Measurements from ENCODE around the gene SRGAP2C.
A peak's percentile ranks its signal among the peaks of the same experiment; 100 is the strongest.
"Not testable (repeated sequence)": the region's sequence is repeated elsewhere in the genome, so short reads cannot be mapped to it uniquely, and the experiment has no call there.

The SRGAP2C gene

GRCh38 chr1:121400108-121400507 lies 215.3 kb downstream of the SRGAP2C start:
- H3K36me3 ChIP-seq (ENCODE audit: control insufficient read depth in 4 of 4, insufficient read depth in 4 of 4, low read length in 3 of 4); POLR2A ChIA-PET; H3K4me1 ChIP-seq (ENCODE audit: control extremely low read depth in 1 of 4, control insufficient read depth in 4 of 4, insufficient read depth in 4 of 4, low read length in 3 of 4); H3K27me3 ChIP-seq (replicated peaks in 2 of 5; ENCODE audit: control insufficient read depth in 4 of 5, insufficient read depth in 5 of 5, low read length in 4 of 5); H3K9me3 ChIP-seq (ENCODE audit: control extremely low read depth in 1 of 5, control insufficient read depth in 4 of 5, insufficient read depth in 2 of 5, low read depth in 1 of 5, low read length in 4 of 5); H3K27ac ChIP-seq (ENCODE audit: insufficient read depth in 1 of 2, low read depth in 1 of 2, low read length in 2 of 2, poor library complexity in 1 of 2, severe bottlenecking in 2 of 2); H3K4me3 ChIP-seq (ENCODE audit: control insufficient read depth in 1 of 7, extremely low read depth in 1 of 7, insufficient read depth in 4 of 7, low read depth in 2 of 7, low read length in 6 of 7); CTCF ChIA-PET: not testable (repeated sequence)
- DNase-seq, result peak in 1 of 3 donors; percentile 22
- 96% methylated on average over 3 of the region's 3 CpGs for WGBS (ENCODE audit: insufficient coverage)

GRCh38 chr1:121400541-121401310 lies 216.0 kb downstream of the SRGAP2C start:
- H3K4me1 ChIP-seq (ENCODE audit: control extremely low read depth in 1 of 4, control insufficient read depth in 4 of 4, insufficient read depth in 4 of 4, low read length in 3 of 4); H3K27me3 ChIP-seq (replicated peaks in 2 of 5; ENCODE audit: control insufficient read depth in 4 of 5, insufficient read depth in 5 of 5, low read length in 4 of 5); H3K4me3 ChIP-seq (ENCODE audit: control insufficient read depth in 1 of 7, extremely low read depth in 1 of 7, insufficient read depth in 4 of 7, low read depth in 2 of 7, low read length in 6 of 7); H3K9me3 ChIP-seq (ENCODE audit: control extremely low read depth in 1 of 5, control insufficient read depth in 4 of 5, insufficient read depth in 2 of 5, low read depth in 1 of 5, low read length in 4 of 5); H3K36me3 ChIP-seq (ENCODE audit: control insufficient read depth in 4 of 4, insufficient read depth in 4 of 4, low read length in 3 of 4); CTCF ChIA-PET; POLR2A ChIA-PET; H3K27ac ChIP-seq (ENCODE audit: insufficient read depth in 1 of 2, low read depth in 1 of 2, low read length in 2 of 2, poor library complexity in 1 of 2, severe bottlenecking in 2 of 2): not testable (repeated sequence)
- DNase-seq, result peak in 1 of 3 donors; percentile 22
- WGBS (ENCODE audit: insufficient coverage), result 79% methylated on average over 6 of the region's 6 CpGs

- H3K4me3 ChIP-seq (ENCODE audit: control insufficient read depth in 1 of 7, extremely low read depth in 1 of 7, insufficient read depth in 4 of 7, low read depth in 2 of 7, low read length in 6 of 7); CTCF ChIA-PET: not testable (repeated sequence)
- peak in 1 of 3 donors; percentile 39 for DNase-seq
Observed at GRCh38 chr1:121401375-121401955, 216.7 kb downstream of the SRGAP2C start.

GRCh38 chr1:121403254-121403653 lies 218.5 kb downstream of the SRGAP2C start:
- H3K4me3 ChIP-seq (ENCODE audit: control insufficient read depth in 1 of 7, extremely low read depth in 1 of 7, insufficient read depth in 4 of 7, low read depth in 2 of 7, low read length in 6 of 7); H3K36me3 ChIP-seq (ENCODE audit: control insufficient read depth in 4 of 4, insufficient read depth in 4 of 4, low read length in 3 of 4); H3K4me1 ChIP-seq (ENCODE audit: control extremely low read depth in 1 of 4, control insufficient read depth in 4 of 4, insufficient read depth in 4 of 4, low read length in 3 of 4); H3K27ac ChIP-seq (ENCODE audit: insufficient read depth in 1 of 2, low read depth in 1 of 2, low read length in 2 of 2, poor library complexity in 1 of 2, severe bottlenecking in 2 of 2); DNase-seq; POLR2A ChIA-PET; CTCF ChIA-PET; H3K9me3 ChIP-seq (ENCODE audit: control extremely low read depth in 1 of 5, control insufficient read depth in 4 of 5, insufficient read depth in 2 of 5, low read depth in 1 of 5, low read length in 4 of 5); H3K27me3 ChIP-seq (replicated peaks in 2 of 5; ENCODE audit: control insufficient read depth in 4 of 5, insufficient read depth in 5 of 5, low read length in 4 of 5): not testable (repeated sequence)
- no CpG with 5 or more reads among the region's 7 CpGs for WGBS (ENCODE audit: insufficient coverage)

More at GRCh38 chr1:121401375-121401955, 216.7 kb downstream of the SRGAP2C start:
- H3K9me3 ChIP-seq (ENCODE audit: control extremely low read depth in 1 of 5, control insufficient read depth in 4 of 5, insufficient read depth in 2 of 5, low read depth in 1 of 5, low read length in 4 of 5); H3K36me3 ChIP-seq (ENCODE audit: control insufficient read depth in 4 of 4, insufficient read depth in 4 of 4, low read length in 3 of 4); H3K27me3 ChIP-seq (replicated peaks in 2 of 5; ENCODE audit: control insufficient read depth in 4 of 5, insufficient read depth in 5 of 5, low read length in 4 of 5); POLR2A ChIA-PET; H3K27ac ChIP-seq (ENCODE audit: insufficient read depth in 1 of 2, low read depth in 1 of 2, low read length in 2 of 2, poor library complexity in 1 of 2, severe bottlenecking in 2 of 2); H3K4me1 ChIP-seq (ENCODE audit: control extremely low read depth in 1 of 4, control insufficient read depth in 4 of 4, insufficient read depth in 4 of 4, low read length in 3 of 4): not testable (repeated sequence)
- 59% methylated on average over 12 of the region's 26 CpGs for WGBS (ENCODE audit: insufficient coverage)

- Histone ChIP-seq H3K27me3 (replicated peaks in 2 of 5; ENCODE audit: control insufficient read depth in 4 of 5, insufficient read depth in 5 of 5, low read length in 4 of 5) (no peaks in the 10 kb centered on the region), H3K4me1 (ENCODE audit: control extremely low read depth in 1 of 4, control insufficient read depth in 4 of 4, insufficient read depth in 4 of 4, low read length in 3 of 4) (no peaks in the 10 kb centered on the region), H3K9me3 (ENCODE audit: control extremely low read depth in 1 of 5, control insufficient read depth in 4 of 5, insufficient read depth in 2 of 5, low read depth in 1 of 5, low read length in 4 of 5) (no peaks in the 10 kb centered on the region), H3K27ac (ENCODE audit: insufficient read depth in 1 of 2, low read depth in 1 of 2, low read length in 2 of 2, poor library complexity in 1 of 2, severe bottlenecking in 2 of 2) (no peak overlapping the region), H3K36me3 (ENCODE audit: control insufficient read depth in 4 of 4, insufficient read depth in 4 of 4, low read length in 3 of 4) (no peaks in the 10 kb centered on the region), H3K4me3 (ENCODE audit: control insufficient read depth in 1 of 7, extremely low read depth in 1 of 7, insufficient read depth in 4 of 7, low read depth in 2 of 7, low read length in 6 of 7) (no peak overlapping the region)
- ChIA-PET CTCF (no interaction called here), POLR2A (no interaction called here)
- DNase-seq, result peak in 2 of 3 donors; percentile 17 to 36
- WGBS (ENCODE audit: insufficient coverage), result no CpG with 5 or more reads among the region's 1 CpG
Observed at GRCh38 chr1:121408354-121408753, 223.6 kb downstream of the SRGAP2C start.

- DNase-seq, result no peak
- CTCF ChIA-PET, result no interaction called here
- 100% methylated on average over 1 of the region's 3 CpGs for WGBS (ENCODE audit: insufficient coverage)
Observed at GRCh38 chr1:121413821-121414220, 229.0 kb downstream of the SRGAP2C start.

GRCh38 chr1:121414905-121415304 lies 230.1 kb downstream of the SRGAP2C start:
- WGBS (ENCODE audit: insufficient coverage), result 100% methylated on average over 2 of the region's 2 CpGs
- H3K36me3 ChIP-seq (ENCODE audit: control insufficient read depth in 4 of 4, insufficient read depth in 4 of 4, low read length in 3 of 4), result no peaks in the 10 kb centered on the region
- no peak for DNase-seq

More at GRCh38 chr1:121413821-121414220, 229.0 kb downstream of the SRGAP2C start:
- Histone ChIP-seq H3K4me1 (ENCODE audit: control extremely low read depth in 1 of 4, control insufficient read depth in 4 of 4, insufficient read depth in 4 of 4, low read length in 3 of 4) (no peaks in the 10 kb centered on the region), H3K9me3 (ENCODE audit: control extremely low read depth in 1 of 5, control insufficient read depth in 4 of 5, insufficient read depth in 2 of 5, low read depth in 1 of 5, low read length in 4 of 5) (no peaks in the 10 kb centered on the region), H3K27me3 (replicated peaks in 2 of 5; ENCODE audit: control insufficient read depth in 4 of 5, insufficient read depth in 5 of 5, low read length in 4 of 5) (no peaks in the 10 kb centered on the region), H3K36me3 (ENCODE audit: control insufficient read depth in 4 of 4, insufficient read depth in 4 of 4, low read length in 3 of 4) (no peaks in the 10 kb centered on the region), H3K27ac (ENCODE audit: insufficient read depth in 1 of 2, low read depth in 1 of 2, low read length in 2 of 2, poor library complexity in 1 of 2, severe bottlenecking in 2 of 2) (no peak overlapping the region), H3K4me3 (ENCODE audit: control insufficient read depth in 1 of 7, extremely low read depth in 1 of 7, insufficient read depth in 4 of 7, low read depth in 2 of 7, low read length in 6 of 7) (no peak overlapping the region)
- POLR2A ChIA-PET, result no interaction called here

More at GRCh38 chr1:121414905-121415304, 230.1 kb downstream of the SRGAP2C start:
- CTCF ChIA-PET, result no interaction called here
- Histone ChIP-seq H3K27me3 (replicated peaks in 2 of 5; ENCODE audit: control insufficient read depth in 4 of 5, insufficient read depth in 5 of 5, low read length in 4 of 5) (no peaks in the 10 kb centered on the region), H3K4me1 (ENCODE audit: control extremely low read depth in 1 of 4, control insufficient read depth in 4 of 4, insufficient read depth in 4 of 4, low read length in 3 of 4) (no peaks in the 10 kb centered on the region), H3K27ac (ENCODE audit: insufficient read depth in 1 of 2, low read depth in 1 of 2, low read length in 2 of 2, poor library complexity in 1 of 2, severe bottlenecking in 2 of 2) (no peak overlapping the region), H3K9me3 (ENCODE audit: control extremely low read depth in 1 of 5, control insufficient read depth in 4 of 5, insufficient read depth in 2 of 5, low read depth in 1 of 5, low read length in 4 of 5) (no peaks in the 10 kb centered on the region), H3K4me3 (ENCODE audit: control insufficient read depth in 1 of 7, extremely low read depth in 1 of 7, insufficient read depth in 4 of 7, low read depth in 2 of 7, low read length in 6 of 7) (no peak overlapping the region)
- POLR2A ChIA-PET, result no interaction called here

Data from common myeloid progenitor, CD34-positive (primary cell).